RWPE2 (cell line): ENCODE measurements around the gene EXOC5.

Experiments used
- ATAC-seq: fragments of 200-7000 bp; cut with Tn5 transposase; 3 replicates; pipeline ENCODE4 v1.9.1; 2021; ENCODE audit warnings: low read depth
- DNase-seq: peaks from one replicate; pipeline ENCODE4 v3.0.0-alpha.2; 2020; ENCODE audit warnings: low spot score
- H3K27ac ChIP-seq: fragments of 450-650 bp; 2 replicates; pipeline ENCODE4 v1.5.1; 2017; ENCODE audit warnings: mild to moderate bottlenecking; ENCODE audit not compliant: poor library complexity, severe bottlenecking
- H3K27me3 ChIP-seq: fragments of 250-450 bp; sonication (Bioruptor Pico); 2 replicates; pipeline ENCODE4 v1.5.1; 2021; ENCODE audit warnings: mild to moderate bottlenecking, moderate library complexity; ENCODE audit not compliant: insufficient read depth, poor library complexity, severe bottlenecking
- H3K36me3 ChIP-seq: fragments of 250-450 bp; sonication (Bioruptor Pico); 2 replicates; pipeline ENCODE4 v1.5.1; 2020; ENCODE audit warnings: low read depth, mild to moderate bottlenecking, moderate library complexity
- H3K4me1 ChIP-seq: fragments of 250-450 bp; sonication (Bioruptor Pico); 2 replicates; pipeline ENCODE4 v1.5.1; 2021; ENCODE audit warnings: mild to moderate bottlenecking, moderate library complexity; ENCODE audit not compliant: insufficient read depth, poor library complexity, severe bottlenecking
- H3K4me3 ChIP-seq: fragments of 250-450 bp; sonication (Bioruptor Pico); 2 replicates; pipeline ENCODE4 v1.5.1; 2021; ENCODE audit warnings: mild to moderate bottlenecking, moderate library complexity; ENCODE audit not compliant: severe bottlenecking
- H3K9me3 ChIP-seq: fragments of 250-450 bp; sonication (Bioruptor Pico); 2 replicates; pipeline ENCODE4 v1.5.1; 2021; ENCODE audit warnings: mild to moderate bottlenecking, moderate library complexity; ENCODE audit not compliant: severe bottlenecking
- CTCF ChIP-seq: fragments of 450-650 bp; IDR thresholded peaks from one replicate; pipeline ENCODE4 v1.5.1; 2017; ENCODE audit warnings: mild to moderate bottlenecking, moderate library complexity; ENCODE audit not compliant: poor library complexity, severe bottlenecking

The EXOC5 gene

GRCh38 chr14:57299511-57299910 is 30.8 kb upstream of the EXOC5 start:
- H3K4me3 ChIP-seq, result no peak overlapping the region
- DNase-seq (no peak), ATAC-seq (no peak)
- H3K9me3 ChIP-seq, result no peaks in the 10 kb centered on the region
- TF ChIP-seq CTCF, result no peak
- no peak overlapping the region for H3K27ac ChIP-seq
- H3K36me3 ChIP-seq, result no peaks in the 10 kb centered on the region
- no peaks in the 10 kb centered on the region for H3K4me1 ChIP-seq
- H3K27me3 ChIP-seq, result peaks cover 3% of the 10 kb centered on the region

- no peaks in the 10 kb centered on the region for H3K36me3 ChIP-seq
- H3K4me3 ChIP-seq, result no peak overlapping the region
- no peaks in the 10 kb centered on the region for H3K4me1 ChIP-seq
- H3K27me3 ChIP-seq, result no peaks in the 10 kb centered on the region
- TF ChIP-seq CTCF, result no peak
- H3K27ac ChIP-seq, result no peak overlapping the region
- ATAC-seq (no peak), DNase-seq (no peak)
- no peaks in the 10 kb centered on the region for H3K9me3 ChIP-seq
Observed at GRCh38 chr14:57297852-57298251, 29.1 kb upstream of the EXOC5 start.

GRCh38 chr14:57295239-57295638 is 26.5 kb upstream of the EXOC5 start:
- DNase-seq (no peak), ATAC-seq (no peak)
- H3K36me3 ChIP-seq, result peaks cover 8% of the 10 kb centered on the region
- H3K27ac ChIP-seq, result no peak overlapping the region
- H3K4me1 ChIP-seq, result no peaks in the 10 kb centered on the region
- no peaks in the 10 kb centered on the region for H3K9me3 ChIP-seq
- no peak overlapping the region for H3K4me3 ChIP-seq
- no peak for TF ChIP-seq CTCF
- no peaks in the 10 kb centered on the region for H3K27me3 ChIP-seq

- H3K9me3 ChIP-seq, result no peaks in the 10 kb centered on the region
- ATAC-seq, result no peak
- no peak overlapping the region for H3K27ac ChIP-seq
- TF ChIP-seq CTCF, result peak; percentile 85
- no peak for DNase-seq
- H3K4me3 ChIP-seq, result no peak overlapping the region
- no peaks in the 10 kb centered on the region for H3K27me3 ChIP-seq
- H3K36me3 ChIP-seq, result peaks cover 19% of the 10 kb centered on the region
- no peaks in the 10 kb centered on the region for H3K4me1 ChIP-seq
Observed at GRCh38 chr14:57293866-57294837, 25.4 kb upstream of the EXOC5 start.
